ENCODE data around the gene LMF1.
"Not testable (repeated sequence)": the region's sequence is repeated elsewhere in the genome, so short reads cannot be mapped to it uniquely, and the experiment has no call there.

LMF1 gene

GRCh38 chr16:842711-843560, 127.8 kb downstream of the LMF1 start:
- DNase-seq, result no peak

GRCh38 chr16:842061-842476, 128.7 kb downstream of the LMF1 start:
- no peak for DNase-seq

- no peak for DNase-seq
These were observed 129.2 kb downstream of the LMF1 start for GRCh38 chr16:841455-842060.

GRCh38 chr16:840561-841454, 130.0 kb downstream of the LMF1 start:
- no peak for DNase-seq

GRCh38 chr16:839643-840408, 131.0 kb downstream of the LMF1 start:
- no peak for DNase-seq

GRCh38 chr16:838741-839140, 132.0 kb downstream of the LMF1 start:
- DNase-seq, result no peak

- not testable (repeated sequence) for DNase-seq
These were observed 134.0 kb downstream of the LMF1 start for GRCh38 chr16:836822-837221.

- no peak for DNase-seq
These were observed 134.6 kb downstream of the LMF1 start for GRCh38 chr16:836221-836620.

- no peak for DNase-seq
These were observed 135.4 kb downstream of the LMF1 start for GRCh38 chr16:835373-835772.

GRCh38 chr16:833411-833810, 137.4 kb downstream of the LMF1 start:
- no peak for DNase-seq

- DNase-seq, result no peak
These were observed 138.0 kb downstream of the LMF1 start for GRCh38 chr16:832652-833336.

GRCh38 chr16:831571-832413, 139.0 kb downstream of the LMF1 start:
- no peak for DNase-seq

- DNase-seq, result no peak
These were observed 139.8 kb downstream of the LMF1 start for GRCh38 chr16:830871-831570.

- DNase-seq, result no peak
These were observed 140.5 kb downstream of the LMF1 start for GRCh38 chr16:830107-830870.

- no peak for DNase-seq
These were observed 141.9 kb downstream of the LMF1 start for GRCh38 chr16:828891-829290.

- DNase-seq, result no peak
These were observed 143.3 kb downstream of the LMF1 start for GRCh38 chr16:827513-827912.

GRCh38 chr16:825341-826061, 145.3 kb downstream of the LMF1 start:
- no peak for DNase-seq

GRCh38 chr16:824601-825000, 146.2 kb downstream of the LMF1 start:
- no peak for DNase-seq

- DNase-seq, result no peak
These were observed 146.6 kb downstream of the LMF1 start for GRCh38 chr16:824194-824593.
